ENCODE data around the gene ENGASE. TPM values are rescaled to one million over a fixed set of nuclear protein-coding genes. Genes with fewer than 3 reads are reported as not detected.

ENGASE gene
- total and polyA plus RNA-seq, 2 experiments from 2014 or later = 5.1 to 8.4 TPM

DNA sequence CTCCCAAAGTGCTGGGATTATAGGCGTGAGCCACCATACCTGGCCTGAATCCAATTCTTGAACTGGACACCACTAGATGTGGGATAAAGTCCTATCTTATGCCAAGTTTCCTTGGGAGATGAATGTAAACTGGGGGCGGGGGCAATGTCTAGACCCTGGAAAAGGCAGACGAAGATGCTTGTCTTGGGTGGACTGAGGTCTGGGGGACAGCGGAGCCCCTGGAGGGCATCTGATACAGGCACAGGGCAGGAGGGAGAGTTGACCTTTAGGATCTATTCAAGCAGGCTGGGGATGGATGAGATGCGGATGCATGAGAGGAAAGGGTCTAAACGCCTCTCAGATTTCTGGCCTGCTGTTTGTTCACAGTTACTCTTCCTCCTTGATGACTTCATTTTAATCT lies 38.9 kb upstream of the ENGASE start:
- Histone ChIP-seq H2AFZ (no peak overlapping the region), H3K79me2 (ENCODE audit: insufficient read depth) (no peaks in the 10 kb centered on the region), H3K4me2 (ENCODE audit: unreplicated experiment) (no peak overlapping the region), H4K20me1 (ENCODE audit: insufficient read depth) (no peaks in the 10 kb centered on the region), H3K36me3 (ENCODE audit: low read depth) (no peaks in the 10 kb centered on the region), H3F3A (ENCODE audit: insufficient read depth) (peaks cover 32% of the 10 kb centered on the region), H3K27ac (peak overlapping the region; percentile 100), H3K4me1 (ENCODE audit: insufficient read depth) (peaks cover 35% of the 10 kb centered on the region), H3K9me2 (ENCODE audit: insufficient read depth) (no peaks in the 10 kb centered on the region), H3K27me3 (replicated peaks; ENCODE audit: insufficient read depth) (no peaks in the 10 kb centered on the region), H3K4me3 (no peak overlapping the region), H3K9me3 (ENCODE audit: low read depth) (no peaks in the 10 kb centered on the region), H3K9ac (no peak overlapping the region)
- WGBS, 2 experiments (ENCODE audit: low coverage in 1 of 2, low lambda C conversion rate in 2 of 2, missing lambda C conversion rate in 2 of 2) = 93% methylated on average over 6 of the region's 6 CpGs
- no peak for DNase-seq
- in situ Hi-C loops (cut with MboI) = no loop called here
- TF ChIP-seq EZH2phosphoT487 (IDR thresholded peaks at IDR 0.05; ENCODE audit: insufficient read depth, low read depth) (no peak), EZH2 (IDR thresholded peaks at IDR 0.05; ENCODE audit: insufficient read depth, poor library complexity, severe bottlenecking) (no peak)

DNA sequence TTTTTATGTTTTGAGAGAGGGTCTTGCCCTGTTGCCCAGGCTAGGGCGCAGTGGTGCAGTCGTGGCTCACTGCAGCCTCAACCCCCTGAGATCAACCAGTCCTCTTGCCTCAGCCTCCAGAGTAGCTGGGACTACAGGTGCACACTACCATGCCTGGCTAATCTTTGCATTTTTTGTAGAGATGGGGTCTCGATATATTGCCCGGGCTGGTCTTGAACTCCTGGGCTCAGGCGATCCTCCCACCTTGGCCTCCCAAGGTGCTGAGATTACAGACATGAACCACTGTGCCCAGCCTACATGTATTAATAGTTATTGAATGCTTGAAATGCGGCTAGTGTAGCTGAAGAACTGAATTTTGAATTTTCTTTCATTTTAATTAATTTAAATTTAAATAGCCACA lies 38.4 kb upstream of the ENGASE start:
- Histone ChIP-seq H2AFZ (no peak overlapping the region), H3K4me1 (ENCODE audit: insufficient read depth) (peaks cover 35% of the 10 kb centered on the region), H3K36me3 (ENCODE audit: low read depth) (no peaks in the 10 kb centered on the region), H3K27me3 (replicated peaks; ENCODE audit: insufficient read depth) (no peaks in the 10 kb centered on the region), H3K79me2 (ENCODE audit: insufficient read depth) (no peaks in the 10 kb centered on the region), H3K4me2 (ENCODE audit: unreplicated experiment) (no peak overlapping the region), H3K9me3 (ENCODE audit: low read depth) (no peaks in the 10 kb centered on the region), H3K9me2 (ENCODE audit: insufficient read depth) (no peaks in the 10 kb centered on the region), H3K27ac (peak overlapping the region; percentile 100), H3K4me3 (no peak overlapping the region), H3F3A (ENCODE audit: insufficient read depth) (peaks cover 32% of the 10 kb centered on the region), H3K9ac (no peak overlapping the region), H4K20me1 (ENCODE audit: insufficient read depth) (no peaks in the 10 kb centered on the region)
- 95 to 97% methylated on average over 6 of the region's 6 CpGs for WGBS, 2 experiments (ENCODE audit: low coverage in 1 of 2, low lambda C conversion rate in 2 of 2, missing lambda C conversion rate in 2 of 2)
- in situ Hi-C loops (cut with MboI) = no loop called here
- DNase-seq = no peak
- no peak for TF ChIP-seq EZH2 (IDR thresholded peaks at IDR 0.05; ENCODE audit: insufficient read depth, poor library complexity, severe bottlenecking)
- no peak for TF ChIP-seq EZH2phosphoT487 (IDR thresholded peaks at IDR 0.05; ENCODE audit: insufficient read depth, low read depth)

DNA sequence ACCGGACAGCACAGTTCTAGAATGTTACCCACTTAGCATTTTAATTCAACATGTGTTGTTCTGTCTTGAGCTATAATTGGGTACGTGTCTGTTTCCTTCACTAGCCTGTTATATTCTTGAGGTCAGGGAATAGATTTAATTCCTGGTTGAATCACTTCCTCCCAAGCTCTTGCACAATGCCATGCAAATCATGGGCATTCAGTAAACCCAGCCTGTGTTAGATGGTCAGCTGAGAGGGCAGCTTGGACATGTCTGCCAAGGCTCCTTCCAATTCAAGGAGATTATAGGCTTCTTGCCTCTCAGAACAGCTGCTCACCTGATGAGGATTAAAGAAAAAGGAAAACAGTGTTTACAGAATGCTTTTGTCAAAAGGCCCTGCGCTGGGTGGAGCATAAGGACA lies 38.0 kb upstream of the ENGASE start:
- Histone ChIP-seq H3K9ac (no peak overlapping the region), H3K27ac (peak overlapping the region; percentile 100), H3K4me2 (ENCODE audit: unreplicated experiment) (peak overlapping the region; percentile 52), H3K36me3 (ENCODE audit: low read depth) (no peaks in the 10 kb centered on the region), H3K79me2 (ENCODE audit: insufficient read depth) (no peaks in the 10 kb centered on the region), H2AFZ (no peak overlapping the region), H4K20me1 (ENCODE audit: insufficient read depth) (no peaks in the 10 kb centered on the region), H3K9me3 (ENCODE audit: low read depth) (no peaks in the 10 kb centered on the region), H3K27me3 (replicated peaks; ENCODE audit: insufficient read depth) (no peaks in the 10 kb centered on the region), H3F3A (ENCODE audit: insufficient read depth) (peaks cover 32% of the 10 kb centered on the region), H3K9me2 (ENCODE audit: insufficient read depth) (no peaks in the 10 kb centered on the region), H3K4me1 (ENCODE audit: insufficient read depth) (peaks cover 35% of the 10 kb centered on the region), H3K4me3 (no peak overlapping the region)
- TF ChIP-seq EZH2 (IDR thresholded peaks at IDR 0.05; ENCODE audit: insufficient read depth, poor library complexity, severe bottlenecking) (no peak), EZH2phosphoT487 (IDR thresholded peaks at IDR 0.05; ENCODE audit: insufficient read depth, low read depth) (no peak)
- in situ Hi-C loops (cut with MboI) = no loop called here
- peak; percentile 93 for DNase-seq
- WGBS, 2 experiments (ENCODE audit: low coverage in 1 of 2, low lambda C conversion rate in 2 of 2, missing lambda C conversion rate in 2 of 2) = 23 to 26% methylated on average over 3 of the region's 3 CpGs

DNA sequence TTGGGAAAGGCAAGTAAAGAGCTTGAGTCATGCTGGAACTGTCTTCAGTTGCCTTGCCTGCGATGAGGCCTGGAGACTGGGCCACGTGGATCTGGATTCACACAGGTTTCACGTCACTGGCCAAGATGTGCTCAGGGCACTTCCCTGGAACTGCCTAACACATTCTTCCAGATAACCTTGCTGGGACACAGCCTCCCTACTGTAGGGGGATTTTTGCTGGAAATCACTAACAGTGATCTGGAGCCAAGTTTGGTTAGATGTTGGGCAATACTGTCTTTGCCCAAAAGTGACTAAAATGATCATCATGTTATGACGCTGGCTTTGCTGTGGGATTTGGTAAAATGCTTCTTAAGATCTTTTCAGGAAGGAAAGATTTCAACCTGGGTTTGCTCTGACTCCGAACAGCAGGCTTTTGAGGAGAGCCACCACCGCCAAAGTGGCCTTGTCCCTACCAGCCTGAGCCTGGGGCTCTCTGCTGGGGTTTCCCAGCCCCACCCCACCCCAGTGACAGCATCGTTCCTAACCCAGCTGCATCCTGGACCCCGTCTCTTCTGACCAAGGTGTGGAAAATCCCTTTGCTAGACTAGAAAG lies 36.0 kb upstream of the ENGASE start:
- Histone ChIP-seq H3K27me3 (replicated peaks; ENCODE audit: insufficient read depth) (no peaks in the 10 kb centered on the region), H3K9me2 (ENCODE audit: insufficient read depth) (no peaks in the 10 kb centered on the region), H3K9ac (peak overlapping the region; percentile 79), H3K4me2 (ENCODE audit: unreplicated experiment) (peak overlapping the region; percentile 76), H2AFZ (peak overlapping the region; percentile 74), H4K20me1 (ENCODE audit: insufficient read depth) (no peaks in the 10 kb centered on the region), H3K9me3 (ENCODE audit: low read depth) (no peaks in the 10 kb centered on the region), H3K36me3 (ENCODE audit: low read depth) (no peaks in the 10 kb centered on the region), H3K27ac (peak overlapping the region; percentile 100), H3K4me1 (ENCODE audit: insufficient read depth) (peaks cover 35% of the 10 kb centered on the region), H3F3A (ENCODE audit: insufficient read depth) (peaks cover 41% of the 10 kb centered on the region), H3K79me2 (ENCODE audit: insufficient read depth) (no peaks in the 10 kb centered on the region), H3K4me3 (peak overlapping the region; percentile 31; the same call in 1 of the 2 replicates)
- TF ChIP-seq EZH2phosphoT487 (IDR thresholded peaks at IDR 0.05; ENCODE audit: insufficient read depth, low read depth) (no peak), EZH2 (IDR thresholded peaks at IDR 0.05; ENCODE audit: insufficient read depth, poor library complexity, severe bottlenecking) (no peak)
- in situ Hi-C loops (cut with MboI) = no loop called here
- 4 to 6% methylated on average over 8 of the region's 8 CpGs for WGBS, 2 experiments (ENCODE audit: low coverage in 1 of 2, low lambda C conversion rate in 2 of 2, missing lambda C conversion rate in 2 of 2)
- peak; percentile 99 for DNase-seq
